ENCODE data around the gene MTFMT.

- TF ChIP-seq CTCF (IDR thresholded peaks at IDR 0.05; ENCODE audit: poor library complexity) (no peak), EZH2phosphoT487 (IDR thresholded peaks at IDR 0.05; ENCODE audit: low read depth, severe bottlenecking, unreplicated experiment) (no peak)
Observed at GRCh38 chr15:65028921-65029735, at the start of gene MTFMT.

Data from hepatocyte (in vitro differentiated cells).